OCI-LY3 (cell line): ENCODE data around the gene POLH.

Experiments
- EZH2phosphoT487 ChIP-seq: fragments of 200-600 bp; shearing (Covaris generic); IDR thresholded peaks from 2 replicates; pipeline ENCODE4 v1.6.1; 2018; ENCODE audit warnings: antibody characterized with exemption, mixed run types, low read depth
- TF ChIP-seq, protein P1 (sequence below): fragments of 200-600, 300-600 bp; sonication (generic); IDR thresholded peaks from 2 replicates; pipeline ENCODE4 v1.5.1; 2014; ENCODE audit warnings: antibody characterized with exemption, low read length, low read depth

DNA sequence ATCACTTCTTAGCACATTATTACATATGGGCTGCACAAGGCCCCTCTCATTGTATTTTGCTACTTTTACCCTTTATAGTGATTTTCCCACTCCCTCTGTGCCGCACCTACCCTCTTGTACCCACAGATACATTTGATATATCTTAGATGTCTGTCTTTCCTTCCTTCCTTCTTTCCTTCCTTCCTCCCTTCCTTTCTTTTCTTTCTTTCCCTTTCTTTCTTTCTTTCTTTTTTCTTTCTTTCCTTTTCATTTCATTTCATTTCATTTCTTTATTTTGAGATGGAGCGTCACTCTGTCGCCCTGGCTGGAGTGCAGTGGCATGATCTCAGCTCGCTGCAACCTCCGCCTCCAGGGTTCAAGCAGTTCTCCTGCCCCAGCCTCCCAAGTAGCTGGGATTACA lies 12.2 kb downstream of the POLH start:
- TF ChIP-seq, protein P1, sequence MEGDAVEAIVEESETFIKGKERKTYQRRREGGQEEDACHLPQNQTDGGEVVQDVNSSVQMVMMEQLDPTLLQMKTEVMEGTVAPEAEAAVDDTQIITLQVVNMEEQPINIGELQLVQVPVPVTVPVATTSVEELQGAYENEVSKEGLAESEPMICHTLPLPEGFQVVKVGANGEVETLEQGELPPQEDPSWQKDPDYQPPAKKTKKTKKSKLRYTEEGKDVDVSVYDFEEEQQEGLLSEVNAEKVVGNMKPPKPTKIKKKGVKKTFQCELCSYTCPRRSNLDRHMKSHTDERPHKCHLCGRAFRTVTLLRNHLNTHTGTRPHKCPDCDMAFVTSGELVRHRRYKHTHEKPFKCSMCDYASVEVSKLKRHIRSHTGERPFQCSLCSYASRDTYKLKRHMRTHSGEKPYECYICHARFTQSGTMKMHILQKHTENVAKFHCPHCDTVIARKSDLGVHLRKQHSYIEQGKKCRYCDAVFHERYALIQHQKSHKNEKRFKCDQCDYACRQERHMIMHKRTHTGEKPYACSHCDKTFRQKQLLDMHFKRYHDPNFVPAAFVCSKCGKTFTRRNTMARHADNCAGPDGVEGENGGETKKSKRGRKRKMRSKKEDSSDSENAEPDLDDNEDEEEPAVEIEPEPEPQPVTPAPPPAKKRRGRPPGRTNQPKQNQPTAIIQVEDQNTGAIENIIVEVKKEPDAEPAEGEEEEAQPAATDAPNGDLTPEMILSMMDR, result no peak
- no peak for TF ChIP-seq EZH2phosphoT487
